GM12878 (cell line): ENCODE measurements around the gene CHN2. TPM values are rescaled to one million over a fixed set of nuclear protein-coding genes. Genes with fewer than 3 reads are reported as not detected.

Source experiments
- ATAC-seq: fragments of 200-7000 bp; cut with Tn5 transposase; 3 replicates; pipeline ENCODE4 v1.9.1; 2020; ENCODE audit warnings: mild to moderate bottlenecking, moderate library complexity
- BruUV-seq: library from RNA; stranded (reverse); fragments of 400-500 nt; replicated peaks from 2 replicates; lab custom pipeline; 2021; lab: Mats Ljungman, UMichigan
- CTCF ChIA-PET: fragments of 300-600 bp; sonication (Branson Sonifier 250); formaldehyde crosslinking; extraction: SDS; loops from one replicate; lab custom pipeline; 2021; ENCODE audit warnings: inconsistent platforms; lab: Yijun Ruan, JAX
- POLR2A ChIA-PET: fragments of 350-600 bp; formaldehyde crosslinking; extraction: SDS; loops from one replicate; lab custom pipeline; 2021; ENCODE audit warnings: inconsistent platforms; lab: Charles Lee
- RAD21 ChIA-PET: fragments of 300-600 bp; sonication (Branson Sonifier 250); formaldehyde crosslinking; loops from one replicate; lab custom pipeline; 2023; ENCODE audit warnings: antibody characterized with exemption; ENCODE audit not compliant: unreplicated experiment; lab: Charles Lee
- SMC1A ChIA-PET: fragments of 300-600 bp; sonication (Branson Sonifier 250); formaldehyde crosslinking; loops from one replicate; lab custom pipeline; 2023; ENCODE audit not compliant: unreplicated experiment, uncharacterized antibody; lab: Charles Lee
- DNase-seq: peaks from one replicate; pipeline ENCODE4 v3.0.0-alpha.2; 2011; ENCODE audit warnings: low read depth, low spot score
- FAIRE-seq: peaks from 3 replicates; lab custom pipeline; 2011; peaks lifted over from hg19 to GRCh38; lab: Jason Lieb, UNC
- H2AFZ ChIP-seq: 2 replicates; pipeline ENCODE4 v1.6.0; 2011; ENCODE audit warnings: low read depth, low read length, control low read depth; ENCODE audit not compliant: control insufficient read depth
- H3K27ac ChIP-seq: 2 replicates; pipeline ENCODE4 v1.5.1; 2011; ENCODE audit warnings: control low read depth; ENCODE audit not compliant: control insufficient read depth, insufficient read depth
- H3K27me3 ChIP-seq, 2 experiments: replicated peaks in 1 of 2; 2 replicates each; pipeline versions ENCODE4 v1.6.0 to v1.6.1; 2011; ENCODE audit warnings: low read length in 1 of 2; ENCODE audit not compliant: control insufficient read depth in 2 of 2, insufficient read depth in 2 of 2
- H3K36me3 ChIP-seq, 2 experiments: 2 replicates each; pipeline ENCODE4 v1.5.1; 2011; ENCODE audit warnings: low read length in 1 of 2; ENCODE audit not compliant: control insufficient read depth in 2 of 2, insufficient read depth in 2 of 2
- H3K4me1 ChIP-seq: 2 replicates; pipeline ENCODE4 v1.6.1; 2011; ENCODE audit warnings: mild to moderate bottlenecking, low read length, moderate library complexity, mixed read lengths; ENCODE audit not compliant: control insufficient read depth, insufficient read depth
- H3K4me2 ChIP-seq: 2 replicates; pipeline ENCODE4 v1.6.0; 2011; ENCODE audit warnings: control low read depth; ENCODE audit not compliant: control insufficient read depth, insufficient read depth
- H3K4me3 ChIP-seq: fragments of 200-600 bp; sonication (generic); 2 replicates; pipeline ENCODE4 v1.5.1; 2016
- H3K79me2 ChIP-seq: 2 replicates; pipeline ENCODE4 v1.6.0; 2011; ENCODE audit warnings: low read length; ENCODE audit not compliant: control insufficient read depth, insufficient read depth
- H3K9ac ChIP-seq: 2 replicates; pipeline ENCODE4 v1.8.0; 2011; ENCODE audit warnings: low read length, control low read depth, mixed read lengths; ENCODE audit not compliant: control insufficient read depth, insufficient read depth
- H3K9me3 ChIP-seq: replicated peaks from 3 replicates; pipeline ENCODE4 v1.5.1; 2011; ENCODE audit warnings: mild to moderate bottlenecking, low read length; ENCODE audit not compliant: control insufficient read depth, insufficient read depth
- H4K20me1 ChIP-seq: 2 replicates; pipeline ENCODE4 v1.6.0; 2011; ENCODE audit not compliant: control insufficient read depth, insufficient read depth
- ASH2L ChIP-seq: fragments of 300-600, 200-600 bp; sonication (generic); IDR thresholded peaks from 2 replicates; pipeline ENCODE4 v1.6.1; 2017; ENCODE audit warnings: low read depth, mild to moderate bottlenecking, borderline replicate concordance
- ETV6 ChIP-seq, 2 experiments: fragments of 450-650 bp in 1 of 2; IDR thresholded peaks in 1 of 2; conservative IDR thresholded peaks in 1 of 2; 2 replicates each; pipeline ENCODE4 v1.6.1; 2014; ENCODE audit warnings: antibody characterized with exemption in 1 of 2, borderline replicate concordance in 1 of 2, low read depth in 1 of 2, mild to moderate bottlenecking in 1 of 2, moderate library complexity in 1 of 2
- EZH2 ChIP-seq: IDR thresholded peaks from 2 replicates; pipeline ENCODE4 v1.6.1; 2012; ENCODE audit warnings: low read depth, mild to moderate bottlenecking, control low read depth, inconsistent platforms, low read length, borderline replicate concordance; ENCODE audit not compliant: control insufficient read depth
- FOXM1 ChIP-seq: IDR thresholded peaks from 2 replicates; pipeline ENCODE4 v1.6.1; 2012; ENCODE audit warnings: low read depth, mild to moderate bottlenecking, inconsistent platforms, low read length, moderate library complexity
- SMAD1 ChIP-seq: fragments of 450-650 bp; IDR thresholded peaks from 2 replicates; pipeline ENCODE4 v1.6.1; 2018; ENCODE audit warnings: mild to moderate bottlenecking, low read depth; ENCODE audit not compliant: partially characterized antibody
- SMARCA5 ChIP-seq: fragments of 450-650 bp; IDR thresholded peaks from 2 replicates; pipeline ENCODE4 v1.6.1; 2017; ENCODE audit warnings: mild to moderate bottlenecking
- SPI1 ChIP-seq: IDR thresholded peaks from 2 replicates; pipeline ENCODE4 v1.6.1; 2011; ENCODE audit warnings: low read depth, mild to moderate bottlenecking, low read length, moderate library complexity, borderline replicate concordance; ENCODE audit not compliant: insufficient read depth
- SREBF1 ChIP-seq: IDR thresholded peaks from 2 replicates; pipeline ENCODE4 v1.6.1; 2012; ENCODE audit warnings: mild to moderate bottlenecking, low read length
- STAT3 ChIP-seq: IDR thresholded peaks from 2 replicates; pipeline ENCODE4 v1.6.1; 2011; ENCODE audit warnings: low read depth, low read length, improper control_type of control experiment
- SUPT20H ChIP-seq: IDR thresholded peaks from 2 replicates; pipeline ENCODE4 v1.6.1; 2011; ENCODE audit warnings: low read depth, mild to moderate bottlenecking, low read length, moderate library complexity, borderline replicate concordance; ENCODE audit not compliant: control insufficient read depth
- TCF3 ChIP-seq: IDR thresholded peaks from 2 replicates; pipeline ENCODE4 v1.6.1; 2012; ENCODE audit warnings: low read depth, mild to moderate bottlenecking, low read length, borderline replicate concordance; ENCODE audit not compliant: insufficient read depth
- ZNF24 ChIP-seq: fragments of 450-650 bp; IDR thresholded peaks from 2 replicates; pipeline ENCODE4 v1.6.1; 2017; ENCODE audit warnings: antibody characterized with exemption, mild to moderate bottlenecking
- ZNF622 ChIP-seq: fragments of 450-650 bp; IDR thresholded peaks from 2 replicates; pipeline ENCODE4 v1.6.1; 2017; ENCODE audit warnings: mild to moderate bottlenecking, inconsistent platforms
- WGBS: methylation state at CpG from one replicate; pipeline ENCODE4 v1.1.6; 2016; ENCODE audit warnings: low lambda C conversion rate; ENCODE audit not compliant: insufficient replicate concordance, insufficient coverage; ENCODE audit errors: missing lambda C conversion rate; 5-methylcytosine and 5-hydroxymethylcytosine counted together
- in situ Hi-C: fragments of 300-500 bp; cut with MboI; formaldehyde crosslinking; loops from 9 replicates; pipeline ENCODE4 v1.14.3; 2018; ENCODE audit warnings: mixed read lengths
- intact Hi-C: fragments of 100-400 bp; cut with micrococcal nuclease; formaldehyde crosslinking; loops from one replicate; pipeline ENCODE4 v1.14.2; 2022; ENCODE audit not compliant: unreplicated experiment
- polyA plus RNA-seq, 11 experiments: library from polyadenylated mRNA; depleted of rRNA in 4 of 11; unstranded in 6 of 11; stranded (reverse) in 5 of 11; fragments of >200 nt; fragmentation: Nextera tagmentation in 4 of 11; fragmentation: Illumina TruSeq in 1 of 11; extraction: Ambion mirVana in 4 of 11; extraction: Trizol in 1 of 11; gene quantifications; 1 replicate in 1 of 11; 2 replicates in 10 of 11; pipeline versions ENCODE4 v1.2.1 to v1.2.3, GENCODE V29; 2011 to 2016; ENCODE audit warnings: inconsistent platforms in 2 of 11, missing spikeins in 2 of 11, low read depth in 1 of 11
- total RNA-seq, 4 experiments: library from RNA; depleted of rRNA in 3 of 4; stranded (reverse); fragments of >200 nt in 3 of 4; fragmentation: Illumina TruSeq in 1 of 4; extraction: Trizol in 1 of 4; gene quantifications; 2 replicates each; pipeline versions ENCODE4 v1.2.1 to v1.2.3, GENCODE V29; 2013 to 2021
- TF ChIP-seq, protein P1 (sequence below): IDR thresholded peaks from 2 replicates; pipeline ENCODE4 v1.6.1; 2012; ENCODE audit warnings: low read depth, low read length, improper control_type of control experiment
- TF ChIP-seq, protein P2 (sequence below): fragments of 450-650 bp; IDR thresholded peaks from 2 replicates; pipeline ENCODE4 v1.6.1; 2016; ENCODE audit warnings: mild to moderate bottlenecking
- TF ChIP-seq, protein P3 (sequence below): IDR thresholded peaks from 2 replicates; pipeline ENCODE4 v1.6.1; 2012; ENCODE audit warnings: low read depth, low read length, improper control_type of control experiment

Gene CHN2
- total and polyA plus RNA-seq, 10 of the 15 experiments (the other 5 are each of a cell fraction or from before 2014, with no cell fraction given) = 0.11 to 3.8 (median 0.37) TPM; not detected in 2

DNA sequence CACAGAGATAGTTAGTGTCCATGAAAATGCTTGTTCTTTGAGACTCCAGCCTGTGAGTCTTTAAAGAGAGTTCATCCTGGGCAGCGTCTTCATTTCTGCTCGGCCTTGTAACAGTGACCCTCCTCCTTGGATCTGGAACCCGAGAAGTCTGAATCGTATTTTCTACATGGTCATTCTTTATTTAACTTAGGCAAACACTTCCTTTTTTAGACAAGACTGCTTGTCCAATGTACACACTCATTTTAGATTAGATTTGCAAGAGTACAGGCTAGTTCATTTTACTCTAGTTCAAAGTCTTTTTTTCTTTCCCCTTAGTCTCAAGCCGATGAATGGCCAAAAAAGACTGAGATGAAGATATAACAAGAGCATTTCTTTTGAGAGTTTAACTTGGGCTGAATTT lies 133.5 kb downstream of the CHN2 start:
- no peak overlapping the region for H2AFZ ChIP-seq
- H3K4me2 ChIP-seq = no peak overlapping the region
- TF ChIP-seq STAT3 = no peak
- TF ChIP-seq, protein P1, sequence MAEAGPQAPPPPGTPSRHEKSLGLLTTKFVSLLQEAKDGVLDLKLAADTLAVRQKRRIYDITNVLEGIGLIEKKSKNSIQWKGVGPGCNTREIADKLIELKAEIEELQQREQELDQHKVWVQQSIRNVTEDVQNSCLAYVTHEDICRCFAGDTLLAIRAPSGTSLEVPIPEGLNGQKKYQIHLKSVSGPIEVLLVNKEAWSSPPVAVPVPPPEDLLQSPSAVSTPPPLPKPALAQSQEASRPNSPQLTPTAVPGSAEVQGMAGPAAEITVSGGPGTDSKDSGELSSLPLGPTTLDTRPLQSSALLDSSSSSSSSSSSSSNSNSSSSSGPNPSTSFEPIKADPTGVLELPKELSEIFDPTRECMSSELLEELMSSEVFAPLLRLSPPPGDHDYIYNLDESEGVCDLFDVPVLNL = no peak
- no peak for TF ChIP-seq ZNF622
- no peak for TF ChIP-seq ASH2L
- no peak for TF ChIP-seq SMAD1
- TF ChIP-seq EZH2 = no peak
- TF ChIP-seq FOXM1 = no peak
- TF ChIP-seq ETV6 (conservative IDR thresholded peaks at IDR 0.05 in 1 of 2, IDR thresholded peaks at IDR 0.05 in 1 of 2; ENCODE audit: borderline replicate concordance in 1 of 2, low read depth in 1 of 2) = no peak
- TF ChIP-seq SUPT20H = no peak
- TF ChIP-seq SREBF1 = no peak
- no peak for TF ChIP-seq TCF3
- no peak for TF ChIP-seq SMARCA5
- no peak for TF ChIP-seq SPI1
- TF ChIP-seq, protein P2, sequence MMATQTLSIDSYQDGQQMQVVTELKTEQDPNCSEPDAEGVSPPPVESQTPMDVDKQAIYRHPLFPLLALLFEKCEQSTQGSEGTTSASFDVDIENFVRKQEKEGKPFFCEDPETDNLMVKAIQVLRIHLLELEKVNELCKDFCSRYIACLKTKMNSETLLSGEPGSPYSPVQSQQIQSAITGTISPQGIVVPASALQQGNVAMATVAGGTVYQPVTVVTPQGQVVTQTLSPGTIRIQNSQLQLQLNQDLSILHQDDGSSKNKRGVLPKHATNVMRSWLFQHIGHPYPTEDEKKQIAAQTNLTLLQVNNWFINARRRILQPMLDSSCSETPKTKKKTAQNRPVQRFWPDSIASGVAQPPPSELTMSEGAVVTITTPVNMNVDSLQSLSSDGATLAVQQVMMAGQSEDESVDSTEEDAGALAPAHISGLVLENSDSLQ = no peak
- TF ChIP-seq, protein P3, sequence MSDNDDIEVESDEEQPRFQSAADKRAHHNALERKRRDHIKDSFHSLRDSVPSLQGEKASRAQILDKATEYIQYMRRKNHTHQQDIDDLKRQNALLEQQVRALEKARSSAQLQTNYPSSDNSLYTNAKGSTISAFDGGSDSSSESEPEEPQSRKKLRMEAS = no peak
- no peak for TF ChIP-seq ZNF24
- POLR2A ChIA-PET = no interaction called here
- SMC1A ChIA-PET = no interaction called here
- in situ Hi-C loops (no loop called here), intact Hi-C loops (no loop called here)
- ATAC-seq (no peak), DNase-seq (no peak), FAIRE-seq (no peak)
- no peaks in the 10 kb centered on the region for H4K20me1 ChIP-seq
- no peaks in the 10 kb centered on the region for H3K4me1 ChIP-seq
- CTCF ChIA-PET = no interaction called here
- BruUV-seq = no TSS peak
- no peak overlapping the region for H3K4me3 ChIP-seq
- peaks cover 0 to 1% of the 10 kb centered on the region in 2 experiments; a peak in 1 of 4 replicates for H3K27me3 ChIP-seq
- 42% methylated on average over 5 of the region's 5 CpGs for WGBS
- no peaks in the 10 kb centered on the region for H3K79me2 ChIP-seq
- no peak overlapping the region for H3K27ac ChIP-seq
- no peaks in the 10 kb centered on the region; the same call in 2 of the 3 replicates for H3K9me3 ChIP-seq
- H3K36me3 ChIP-seq = no peaks in the 10 kb centered on the region
- RAD21 ChIA-PET = no interaction called here
- no peak overlapping the region for H3K9ac ChIP-seq
